Stimulated activated CD8-positive, alpha-beta memory T cell treated with anti-CD3 and anti-CD28 coated beads, Interleukin-12 subunit alpha, Interleukin-12 subunit beta, amount 100 ng/mL, for 24 hours (primary cell): ENCODE results near the gene ATP1A4.
A peak's percentile ranks its signal among the peaks of the same experiment; 100 is the strongest.

ENCODE experiments used
- DNase-seq: peaks from one replicate; pipeline ENCODE4 v3.0.0-alpha.2; 2020; ENCODE audit errors: extremely low read depth

Gene ATP1A4

DNA sequence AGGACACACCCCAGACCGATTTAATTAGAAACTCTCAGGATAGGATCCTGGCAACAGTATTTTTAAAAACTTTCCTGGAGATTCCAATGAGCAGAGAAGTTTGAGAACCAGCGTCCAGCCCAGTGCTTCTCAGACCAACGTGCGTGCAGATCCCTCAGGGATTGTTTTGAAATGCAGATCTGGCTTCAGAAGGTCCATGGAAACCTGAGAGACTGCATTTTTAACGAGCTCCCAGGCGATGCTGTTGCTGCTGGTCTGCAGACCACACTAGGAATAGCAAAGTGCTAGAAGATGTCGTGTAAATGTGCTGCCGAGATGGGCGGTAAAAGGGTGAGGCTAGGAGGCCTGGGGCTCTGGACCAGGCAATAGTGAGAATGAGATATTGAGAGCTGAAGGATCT, 20.6 kb downstream of the ATP1A4 start:
- no peak for DNase-seq

DNA sequence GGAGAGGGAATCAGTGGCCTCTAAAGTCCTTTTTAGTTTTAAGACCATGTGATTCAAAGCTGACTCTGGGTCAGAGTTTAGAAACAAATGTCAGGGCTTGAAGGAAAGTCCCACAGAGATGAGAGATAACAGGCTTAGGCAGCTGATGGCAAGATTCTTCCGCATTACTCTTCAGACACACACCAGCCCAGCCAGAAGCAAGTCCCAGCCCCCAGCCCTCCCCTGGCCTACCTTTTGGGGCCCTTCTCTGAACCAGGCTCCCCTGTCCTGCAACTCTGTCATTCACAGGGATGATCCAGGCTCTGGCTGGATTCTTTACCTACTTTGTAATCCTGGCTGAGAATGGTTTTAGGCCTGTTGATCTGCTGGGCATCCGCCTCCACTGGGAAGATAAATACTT, 25.8 kb downstream of the ATP1A4 start:
- DNase-seq, result no peak

DNA sequence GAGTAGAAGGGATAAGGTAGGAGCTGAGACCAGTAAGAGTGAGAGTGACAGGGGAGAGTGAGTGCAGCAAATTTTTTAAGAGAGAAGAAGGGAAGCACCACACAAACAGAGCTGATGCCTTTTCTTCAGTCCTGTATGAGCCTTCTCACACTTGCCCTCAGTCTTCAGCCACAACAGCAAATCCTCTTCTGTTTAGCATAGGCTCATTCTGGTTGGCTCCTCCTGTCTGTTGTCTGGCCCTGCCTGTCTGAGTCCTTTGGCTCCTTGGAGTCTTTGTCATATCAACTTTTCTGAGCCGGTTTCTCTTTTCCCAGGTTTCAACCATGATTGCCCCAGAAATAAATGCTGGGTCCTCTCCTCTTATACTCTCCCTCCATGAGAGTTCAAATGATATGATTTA, 26.3 kb downstream of the ATP1A4 start:
- DNase-seq, result no peak

DNA sequence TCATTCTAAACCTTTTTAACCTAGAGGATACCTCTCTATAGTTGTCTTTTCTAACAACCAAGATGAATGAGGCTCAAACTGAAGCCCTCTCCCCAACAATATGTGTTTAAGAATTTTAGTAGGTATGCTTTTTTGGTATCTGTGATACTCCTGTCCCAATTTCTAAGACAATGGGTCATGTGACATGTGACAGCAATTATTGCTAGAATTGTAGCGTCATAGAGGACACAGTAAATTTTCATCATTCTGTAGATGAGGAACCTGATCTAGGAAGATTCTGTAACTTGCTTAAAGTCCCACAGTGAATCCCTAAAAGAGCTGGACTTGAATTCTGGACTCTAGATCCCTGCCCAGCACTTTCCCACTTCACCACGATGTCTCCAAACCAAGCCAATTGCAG, 27.3 kb downstream of the ATP1A4 start:
- DNase-seq, result no peak

DNA sequence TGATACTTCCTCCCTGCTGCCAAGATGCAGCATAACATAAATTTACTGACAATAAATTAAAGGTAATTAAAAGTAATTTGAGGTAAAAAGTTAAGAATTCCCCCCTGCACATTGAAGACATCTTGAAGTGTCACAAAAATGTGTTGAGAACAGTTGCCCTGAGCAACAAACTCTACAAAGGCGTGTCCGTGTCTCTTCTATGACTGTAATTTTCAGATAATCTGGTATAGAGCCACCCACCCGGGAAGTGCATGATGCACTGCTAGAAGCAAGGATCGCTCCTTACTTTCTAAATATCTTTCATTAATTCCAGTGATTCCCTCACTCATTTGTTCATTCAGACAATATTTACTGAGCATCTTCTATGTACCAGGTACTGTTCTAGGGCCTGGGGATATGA, 27.9 kb downstream of the ATP1A4 start:
- DNase-seq, result no peak

DNA sequence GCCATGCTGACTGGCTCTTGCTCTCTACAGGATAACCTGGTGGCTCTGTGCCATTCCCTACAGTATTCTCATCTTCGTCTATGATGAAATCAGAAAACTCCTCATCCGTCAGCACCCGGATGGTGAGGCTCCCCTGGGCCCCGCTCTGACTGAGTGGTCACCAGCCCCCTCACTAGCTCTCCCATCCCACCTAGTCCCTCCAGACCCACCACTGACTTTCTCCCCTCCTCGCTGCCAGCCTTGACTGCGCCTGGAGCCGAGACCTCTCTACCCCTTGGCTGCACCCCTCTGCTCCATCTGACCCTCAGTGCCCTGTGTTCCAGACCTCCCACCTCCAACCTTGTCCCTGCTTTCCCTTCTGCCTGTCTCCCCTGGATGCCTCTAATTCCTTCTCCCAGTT, 34.8 kb downstream of the ATP1A4 start:
- no peak for DNase-seq

DNA sequence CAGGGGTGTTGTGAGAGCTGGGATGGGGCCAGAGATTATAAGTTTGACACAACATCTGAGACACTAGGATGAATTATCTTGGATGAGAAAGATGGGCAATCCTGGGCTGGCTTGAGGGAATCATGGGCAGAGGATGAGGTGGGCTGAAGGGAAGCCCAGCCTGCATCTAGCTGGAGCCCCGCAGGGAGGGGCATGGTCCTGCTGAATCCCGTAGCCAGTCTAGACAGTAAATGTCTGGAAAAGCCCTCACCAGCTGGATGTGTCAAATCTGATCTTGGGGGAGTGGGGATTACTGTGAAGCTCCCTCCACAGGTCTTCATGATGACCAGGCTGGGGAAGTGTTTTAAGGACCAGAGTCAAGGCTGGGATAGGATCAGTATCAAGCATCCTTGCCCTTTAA, 35.3 kb downstream of the ATP1A4 start:
- DNase-seq, result no peak

DNA sequence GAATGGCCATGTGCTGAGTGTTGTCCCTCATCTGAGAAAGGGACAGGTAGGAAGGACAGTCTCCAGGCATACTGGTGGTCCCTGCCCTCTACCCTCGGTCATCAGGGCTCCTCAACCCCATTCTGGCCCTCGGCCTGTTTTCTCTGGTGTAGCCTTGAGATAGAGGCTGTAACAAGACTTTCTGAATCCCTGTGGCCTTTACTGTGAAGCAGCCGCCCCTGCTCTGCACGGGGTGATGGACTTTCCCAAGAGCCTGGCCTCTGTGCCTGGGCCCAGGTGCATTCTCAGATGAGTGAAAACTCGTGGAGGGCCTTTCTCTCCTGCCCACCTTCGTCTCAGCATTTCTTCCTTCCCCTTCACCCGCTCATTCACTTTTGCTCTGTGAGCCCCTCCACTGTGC, 36.0 kb downstream of the ATP1A4 start:
- no peak for DNase-seq

DNA sequence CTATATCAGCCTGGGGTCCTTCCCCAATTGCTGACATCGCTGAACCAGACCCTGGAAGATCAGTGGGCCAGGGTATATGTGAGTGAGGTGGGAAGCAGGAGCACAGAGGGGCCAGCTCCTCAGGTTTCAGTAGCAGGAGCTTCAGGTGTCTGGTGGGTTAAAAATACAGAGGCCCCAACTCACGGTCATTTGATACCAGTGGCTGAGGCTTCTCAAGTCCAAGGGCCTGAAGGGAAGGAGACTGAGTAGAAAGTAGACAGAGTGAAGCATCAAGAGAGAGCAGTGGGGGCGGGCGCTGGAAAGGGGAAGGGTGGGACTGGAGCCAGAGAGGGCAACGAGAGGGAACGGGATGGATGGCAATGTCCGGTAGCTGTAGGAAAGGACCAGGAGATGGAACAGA, 36.9 kb downstream of the ATP1A4 start:
- DNase-seq, result no peak

DNA sequence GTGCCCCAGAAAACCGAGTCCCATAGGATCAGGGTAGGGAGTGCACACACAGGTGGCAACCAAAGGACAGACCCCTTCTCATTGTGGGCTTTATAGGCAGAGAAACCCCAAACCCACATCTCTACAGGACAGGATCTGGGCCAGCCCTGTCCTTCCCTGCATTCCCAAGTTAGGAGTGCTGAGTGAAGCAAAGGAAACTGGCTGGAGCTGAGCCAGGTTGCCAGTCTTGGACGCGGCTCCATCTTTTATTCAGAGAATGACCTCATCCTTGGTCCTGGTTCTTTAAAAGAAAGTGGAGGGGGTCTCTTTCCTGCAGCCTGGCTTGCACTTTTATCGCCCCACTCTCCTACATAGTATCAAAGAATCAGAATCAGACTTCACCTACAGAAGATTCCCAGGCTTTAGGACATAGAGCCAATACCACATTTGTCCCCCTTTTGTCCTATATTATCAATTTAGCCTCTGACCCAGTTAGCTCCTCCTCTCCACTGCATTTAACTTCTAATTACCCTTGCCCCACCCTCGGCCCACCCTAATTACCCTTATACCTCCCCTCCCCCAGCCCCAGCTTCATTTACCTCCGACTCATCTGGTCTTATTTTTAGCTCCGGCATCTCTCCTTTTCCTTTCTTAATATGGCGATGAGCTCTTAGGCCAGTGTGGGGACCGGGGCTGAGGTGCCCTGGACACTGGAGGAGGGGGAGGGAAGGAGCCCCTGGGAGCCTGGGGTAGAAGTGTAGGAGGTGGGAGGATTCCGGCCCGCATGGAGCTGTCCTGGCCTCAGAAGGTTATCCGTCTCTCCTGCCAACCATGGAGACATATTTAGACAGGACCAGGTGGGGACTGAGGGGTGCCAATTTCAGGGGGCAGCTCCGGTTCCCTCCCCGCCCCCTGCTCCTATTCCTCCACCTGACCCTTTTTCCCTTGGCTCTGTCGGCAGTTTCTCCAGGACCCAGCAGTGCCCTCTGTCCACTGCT, 38.5 kb downstream of the ATP1A4 start, which contains the start of gene CASQ1:
CASQ1 (plus strand) TSS at position 927 of the 977 bp plus-strand sequence. CDS start 177 bp downstream, outside the sequence.
- no peak for DNase-seq

DNA sequence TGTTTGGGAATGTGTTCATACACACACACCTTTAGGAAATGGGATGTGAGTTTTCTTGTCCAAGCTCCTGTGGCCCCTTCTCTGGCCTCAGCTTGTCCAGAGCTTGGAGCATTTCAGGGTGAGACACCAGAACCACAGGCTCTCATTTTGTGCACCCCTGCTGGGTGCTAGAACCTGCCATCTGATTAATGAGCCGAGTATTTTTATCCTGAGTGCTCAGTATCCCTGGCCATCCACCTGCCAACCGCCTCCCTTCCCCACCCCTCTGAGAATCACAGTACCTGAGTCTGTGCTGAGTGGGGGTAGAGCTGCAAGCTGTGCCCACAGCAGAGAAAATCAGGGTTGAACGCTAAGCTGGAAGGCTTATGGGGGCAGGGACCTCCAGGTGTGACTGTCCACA, 40.4 kb downstream of the ATP1A4 start:
- DNase-seq, result no peak

DNA sequence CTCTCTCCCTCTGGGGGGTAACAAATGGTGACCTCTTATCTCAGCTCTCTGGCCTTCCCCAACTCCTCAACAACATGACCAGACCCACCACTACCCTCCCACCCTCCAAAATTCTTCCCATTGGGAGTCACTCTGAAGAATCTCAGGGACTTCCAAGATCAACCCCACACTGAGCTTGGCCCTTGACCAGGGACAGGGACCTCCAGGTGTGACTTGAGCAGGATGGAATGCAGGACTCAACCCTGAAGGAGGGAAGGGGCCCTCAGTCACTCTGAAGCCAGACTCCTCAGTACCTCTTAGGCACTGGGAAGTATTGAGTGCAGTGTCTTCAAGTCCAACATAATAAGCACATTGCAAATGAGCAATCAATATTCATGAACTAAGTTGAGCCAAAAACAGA, 40.8 kb downstream of the ATP1A4 start:
- no peak for DNase-seq

DNA sequence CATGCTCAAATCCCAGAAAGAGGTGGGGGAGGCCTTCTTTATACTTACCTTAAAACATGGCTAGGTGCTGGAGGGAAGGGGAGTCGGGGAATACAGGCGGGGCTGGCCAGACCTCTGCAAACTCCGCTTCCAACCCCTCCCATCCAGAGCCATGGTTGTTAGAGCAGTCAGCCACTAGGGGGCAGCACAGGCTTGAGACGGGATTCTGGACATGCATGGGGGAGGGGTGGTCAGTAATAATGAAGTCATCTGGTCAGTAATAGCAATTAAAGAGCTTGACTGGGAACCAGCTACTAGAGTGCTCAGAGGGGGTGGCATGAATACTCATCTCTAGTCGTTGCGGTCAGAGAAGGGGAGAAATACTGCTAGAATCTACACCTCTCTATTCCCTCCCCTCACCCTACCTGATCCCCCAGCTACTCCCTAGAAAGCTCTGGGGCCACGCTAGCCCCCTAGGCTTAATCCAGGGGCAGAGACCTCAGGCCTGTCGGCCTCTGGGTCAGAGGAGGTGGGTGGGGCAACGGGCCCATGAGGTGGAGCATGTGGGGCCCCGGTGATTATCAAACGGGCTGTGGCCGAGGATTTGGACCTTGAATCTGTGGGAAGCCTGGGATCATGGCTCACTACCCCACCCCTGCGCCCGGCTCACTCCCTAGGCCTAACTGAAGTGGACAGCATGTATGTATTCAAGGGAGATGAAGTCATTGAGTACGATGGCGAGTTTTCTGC, 41.9 kb downstream of the ATP1A4 start:
- DNase-seq, result peak; percentile 36

DNA sequence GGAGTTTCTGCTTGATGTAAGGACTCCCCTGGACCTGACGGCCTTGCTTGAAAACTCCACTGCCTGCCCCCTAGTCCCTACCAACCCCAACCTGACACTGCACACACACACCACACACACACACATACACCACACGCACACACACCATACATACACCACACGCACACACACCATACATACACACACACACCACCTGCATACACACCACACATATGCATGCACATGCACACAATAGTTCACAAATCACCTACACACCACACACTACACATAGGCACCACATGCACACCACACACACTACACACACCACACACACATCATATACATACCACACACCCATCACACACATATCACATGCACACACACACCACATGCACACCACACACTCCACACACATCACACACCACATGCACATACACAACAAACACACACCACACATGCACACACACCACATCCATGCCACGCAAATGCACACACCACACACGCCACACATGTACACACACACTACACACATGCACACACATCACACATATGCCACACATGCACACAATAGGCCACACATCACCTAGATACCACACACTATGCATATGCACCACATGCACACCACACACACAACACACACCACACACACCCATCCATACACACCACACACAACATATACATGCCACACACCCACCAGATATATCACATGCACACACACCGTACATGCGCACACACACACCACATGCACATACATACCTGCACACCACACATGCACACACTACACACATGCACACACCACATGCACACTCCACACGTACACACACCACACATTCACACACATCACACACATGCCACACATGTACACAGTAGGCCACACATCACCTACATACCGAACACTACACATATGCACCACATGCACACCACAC, 42.7 kb downstream of the ATP1A4 start:
- no peak for DNase-seq

DNA sequence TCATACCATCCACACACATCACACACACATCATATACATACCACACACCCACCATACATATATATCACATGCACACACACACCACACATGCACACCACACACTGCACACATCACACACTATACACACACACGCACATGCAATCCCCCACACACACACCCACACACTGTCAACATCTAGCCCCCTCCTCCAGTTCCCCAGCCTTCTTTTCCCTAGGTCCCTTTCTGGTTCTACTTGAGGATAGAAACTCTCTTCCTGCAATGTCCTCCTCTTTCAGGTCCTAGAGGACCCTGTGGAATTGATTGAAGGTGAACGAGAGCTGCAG, 43.3 kb downstream of the ATP1A4 start:
- no peak for DNase-seq

DNA sequence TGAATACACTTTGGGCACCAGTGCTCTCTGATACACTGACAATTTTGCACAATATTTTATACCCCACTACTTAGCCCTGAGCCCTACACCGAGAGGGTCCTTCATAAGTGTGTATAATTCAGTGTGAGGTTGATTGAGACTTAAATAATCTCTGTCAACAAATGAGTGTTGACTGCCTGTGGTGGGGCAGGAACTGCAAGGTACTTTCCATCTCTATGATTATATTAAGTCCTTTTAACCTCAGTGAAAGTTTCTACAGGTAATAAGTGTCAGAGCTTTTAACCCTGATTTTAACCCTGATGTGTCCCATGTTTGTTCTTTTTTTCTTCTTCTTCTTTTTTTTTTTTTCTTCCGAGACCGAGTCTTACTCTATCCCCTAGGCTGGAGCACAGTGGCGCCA, 44.7 kb downstream of the ATP1A4 start:
- no peak for DNase-seq

DNA sequence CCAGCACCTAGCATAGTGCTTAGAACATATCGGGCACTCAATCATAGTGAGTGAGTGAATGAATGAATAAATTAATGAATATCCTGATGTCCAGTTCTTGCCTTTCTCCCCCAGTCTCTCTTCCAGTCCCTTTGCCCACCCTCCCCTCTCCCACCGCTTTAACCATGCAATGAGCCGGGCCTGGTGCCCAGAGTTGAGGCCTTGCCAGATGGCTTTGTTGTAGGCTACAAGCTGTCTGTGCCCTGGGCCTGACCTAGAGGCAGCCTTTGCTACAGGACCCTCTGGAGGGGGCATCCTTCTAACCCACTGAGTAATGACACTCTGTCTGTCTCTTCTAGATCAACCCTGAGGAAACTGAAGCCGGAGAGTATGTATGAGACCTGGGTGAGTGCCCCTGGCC, 45.8 kb downstream of the ATP1A4 start:
- DNase-seq, result no peak

DNA sequence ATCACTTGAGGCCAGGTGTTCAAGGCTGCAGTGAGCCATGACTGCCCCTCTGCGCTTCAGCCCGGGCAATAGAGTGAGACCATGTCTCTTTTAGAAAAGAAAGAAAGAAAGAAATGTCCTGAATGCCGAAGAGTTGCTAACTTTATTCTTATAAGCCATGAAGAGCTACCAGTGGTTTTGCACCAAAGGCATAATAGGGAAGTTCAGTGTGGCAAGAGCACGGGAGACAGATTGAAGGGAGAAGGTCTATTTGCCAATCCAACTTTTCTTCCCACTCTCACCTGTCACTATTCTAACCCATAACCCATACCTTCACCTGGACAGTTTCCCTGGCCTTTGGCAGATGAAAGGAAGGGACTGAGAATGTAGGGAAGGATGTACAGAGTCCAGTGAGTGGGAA, 49.4 kb downstream of the ATP1A4 start:
- no peak for DNase-seq

DNA sequence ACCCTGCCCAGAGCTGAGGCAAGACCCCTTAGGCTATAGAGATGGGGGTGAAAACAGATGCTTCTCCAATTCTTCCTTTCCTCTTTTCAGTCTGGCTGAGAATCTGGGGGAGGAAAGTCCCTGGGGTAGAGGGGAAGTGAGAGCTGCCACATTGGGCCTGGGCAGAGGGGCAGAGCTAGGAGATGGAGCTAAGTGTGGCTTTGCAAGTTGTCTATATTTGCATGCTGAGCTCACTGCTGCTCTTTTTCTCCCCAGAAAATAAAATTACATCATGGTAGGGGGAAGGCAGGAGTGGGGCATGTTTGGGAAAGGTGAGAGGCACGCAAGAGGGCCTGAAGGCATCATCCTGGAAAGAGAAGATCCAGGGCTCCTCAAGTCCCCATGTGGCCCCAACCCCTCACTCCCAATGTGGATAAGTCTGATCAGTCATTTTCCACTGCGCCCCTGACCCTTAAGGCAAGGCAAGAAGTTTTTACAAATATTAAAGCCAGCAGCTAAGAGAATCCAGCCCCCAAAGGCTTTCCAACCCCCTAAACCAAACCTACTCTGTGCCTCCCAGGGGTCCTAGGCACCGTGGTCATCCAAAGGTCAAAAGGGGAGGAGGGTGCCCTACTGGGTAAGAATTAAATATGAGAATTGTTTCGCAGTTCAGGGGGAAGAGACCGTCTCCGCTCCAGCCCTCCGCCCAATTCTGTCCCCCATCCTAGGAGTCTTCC, 53.3 kb downstream of the ATP1A4 start:
- no peak for DNase-seq

DNA sequence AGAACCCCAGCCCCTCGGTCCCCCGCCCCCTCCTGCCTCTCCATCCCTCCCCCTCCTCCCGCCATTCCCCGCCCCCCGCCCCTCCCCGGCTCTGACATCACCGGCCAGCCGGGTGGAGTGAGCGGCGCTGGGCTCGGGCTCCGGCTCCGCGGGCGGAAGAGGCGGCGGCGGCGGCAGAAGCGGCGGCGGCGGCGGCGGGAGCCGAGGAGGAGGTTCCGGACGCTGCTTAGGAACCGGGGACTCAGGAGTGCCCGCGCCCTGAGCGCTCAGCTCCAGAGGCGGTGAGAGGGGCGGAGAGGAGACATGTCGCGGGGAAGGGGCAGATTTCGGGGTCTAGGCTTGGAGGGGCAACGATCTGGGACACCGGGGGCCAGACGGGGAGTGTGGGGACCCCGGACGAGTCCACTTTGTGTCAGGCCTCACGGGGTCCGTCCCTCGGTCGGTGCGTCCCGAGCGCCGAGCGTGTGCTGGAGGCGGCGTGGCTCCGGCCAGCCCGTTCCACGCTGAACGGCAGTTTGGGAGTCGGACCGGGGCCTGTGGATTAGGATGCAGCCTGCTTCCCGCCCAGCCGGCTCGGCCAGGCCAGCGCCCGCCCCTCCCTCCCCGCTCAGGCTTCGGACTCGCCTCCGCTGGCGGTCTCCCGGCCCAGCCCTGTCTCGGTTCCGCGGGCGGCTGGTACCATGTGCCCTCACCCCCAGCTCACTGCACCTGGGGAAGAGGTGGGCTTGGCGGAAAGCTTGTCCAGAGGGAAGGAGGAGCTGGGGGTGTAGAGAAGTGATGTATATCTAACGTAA, 54.0 kb downstream of the ATP1A4 start, which contains the start of gene PEA15:
PEA15 (plus strand) TSS at position 143 of the 794 bp plus-strand sequence. CDS start 6,161 bp downstream, outside the sequence.
- peak; percentile 42 for DNase-seq

DNA sequence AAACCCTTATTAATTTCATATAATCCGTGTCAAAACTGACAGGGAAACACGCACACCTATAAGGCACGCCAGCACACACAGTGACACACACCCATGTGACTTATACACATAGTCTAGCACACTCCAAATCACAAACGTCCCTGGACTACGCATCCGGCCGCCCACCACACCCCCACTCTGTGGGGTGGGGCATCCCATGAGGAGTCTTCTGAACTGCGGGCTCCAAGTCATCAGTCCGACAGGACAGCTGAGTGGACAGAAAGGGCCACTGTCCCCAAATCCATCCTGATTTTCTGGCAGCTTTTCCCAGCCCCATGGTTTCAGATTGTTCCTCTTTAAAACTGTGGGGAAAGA, 54.6 kb downstream of the ATP1A4 start:
- no peak for DNase-seq
